Muscle layer of colon (tissue), 2 donors: Measurements from ENCODE around the gene MMS19.
A peak's percentile ranks its signal among the peaks of the same experiment; 100 is the strongest.
"Not testable (repeated sequence)": the region's sequence is repeated elsewhere in the genome, so short reads cannot be mapped to it uniquely, and the experiment has no call there.

Experiments used
- H3K27ac ChIP-seq: one replicate; pipeline ENCODE4 v1.7.0; 2013; ENCODE audit warnings: low read depth, mild to moderate bottlenecking, low read length, moderate library complexity
- H3K27me3 ChIP-seq, 2 donors: one replicate each; pipeline ENCODE4 v1.7.0; 2013; ENCODE audit warnings: low read length in 2 of 2, mild to moderate bottlenecking in 2 of 2; ENCODE audit not compliant: insufficient read depth in 2 of 2, control insufficient read depth in 1 of 2
- H3K36me3 ChIP-seq: one replicate; pipeline ENCODE4 v1.7.0; 2013; ENCODE audit warnings: mild to moderate bottlenecking, low read length; ENCODE audit not compliant: insufficient read depth
- H3K4me1 ChIP-seq: one replicate; pipeline ENCODE4 v1.7.0; 2013; ENCODE audit warnings: mild to moderate bottlenecking, low read length; ENCODE audit not compliant: insufficient read depth
- H3K4me3 ChIP-seq, 2 donors: one replicate each; pipeline ENCODE4 v1.7.0; 2013; ENCODE audit warnings: low read length in 2 of 2, low read depth in 1 of 2, mild to moderate bottlenecking in 1 of 2, moderate library complexity in 1 of 2
- H3K9ac ChIP-seq: one replicate; pipeline ENCODE4 v1.7.0; 2013; ENCODE audit warnings: low read length
- H3K9me3 ChIP-seq: one replicate; pipeline ENCODE4 v1.7.0; 2013; ENCODE audit warnings: mild to moderate bottlenecking, low read length
- donor health status: abdominal sarcoma.
- donor health status: Adenocarcinoma of cecum.

Gene MMS19

GRCh38 chr10:97428572-97428981 lies 69.6 kb downstream of the MMS19 start:
- Histone ChIP-seq H3K4me3 (no peak overlapping the region), H3K9ac (no peak overlapping the region), H3K9me3 (no peaks in the 10 kb centered on the region), H3K27me3 (no peaks in the 10 kb centered on the region), H3K36me3 (peaks cover 20% of the 10 kb centered on the region), H3K4me1 (peaks cover 21% of the 10 kb centered on the region), H3K27ac (no peak overlapping the region)

DNA sequence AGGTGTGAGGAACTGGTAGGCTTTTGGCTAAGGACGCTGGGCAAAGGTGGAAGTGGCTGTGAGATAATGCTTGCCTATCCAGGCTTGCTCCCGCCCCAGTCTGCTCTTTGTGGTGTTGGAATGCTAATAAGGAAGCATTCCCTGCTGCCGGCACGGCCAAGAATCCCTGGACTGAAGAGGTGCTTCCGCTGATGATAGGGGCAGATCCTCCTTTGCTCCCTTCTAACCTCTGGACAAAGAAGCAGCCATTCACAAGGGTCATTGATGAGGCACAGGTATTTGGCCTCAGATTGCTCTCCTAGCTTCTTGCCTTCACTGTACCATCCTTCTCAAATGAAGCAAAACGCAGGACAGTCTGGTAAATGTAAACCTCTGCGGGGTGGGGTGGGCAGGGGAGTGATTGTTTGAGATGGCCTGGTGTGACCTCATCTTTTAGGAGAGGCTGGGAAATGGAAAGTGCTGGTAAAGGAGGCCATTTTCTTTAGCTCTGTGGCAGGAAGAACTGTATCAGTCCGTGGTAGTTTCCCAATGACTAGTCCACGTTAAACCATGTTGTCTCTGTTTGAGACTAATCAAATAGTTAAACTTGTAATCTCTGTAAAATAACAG lies 70.5 kb downstream of the MMS19 start:
- H3K4me1 ChIP-seq, result peaks cover 21% of the 10 kb centered on the region
- no peaks in the 10 kb centered on the region for H3K27me3 ChIP-seq
- peak overlapping the region; percentile 87 for H3K27ac ChIP-seq
- peak overlapping the region; percentile 87 to 88 for H3K4me3 ChIP-seq
- H3K9ac ChIP-seq, result peak overlapping the region; percentile 33
- H3K9me3 ChIP-seq, result no peaks in the 10 kb centered on the region
- peaks cover 17% of the 10 kb centered on the region for H3K36me3 ChIP-seq

DNA sequence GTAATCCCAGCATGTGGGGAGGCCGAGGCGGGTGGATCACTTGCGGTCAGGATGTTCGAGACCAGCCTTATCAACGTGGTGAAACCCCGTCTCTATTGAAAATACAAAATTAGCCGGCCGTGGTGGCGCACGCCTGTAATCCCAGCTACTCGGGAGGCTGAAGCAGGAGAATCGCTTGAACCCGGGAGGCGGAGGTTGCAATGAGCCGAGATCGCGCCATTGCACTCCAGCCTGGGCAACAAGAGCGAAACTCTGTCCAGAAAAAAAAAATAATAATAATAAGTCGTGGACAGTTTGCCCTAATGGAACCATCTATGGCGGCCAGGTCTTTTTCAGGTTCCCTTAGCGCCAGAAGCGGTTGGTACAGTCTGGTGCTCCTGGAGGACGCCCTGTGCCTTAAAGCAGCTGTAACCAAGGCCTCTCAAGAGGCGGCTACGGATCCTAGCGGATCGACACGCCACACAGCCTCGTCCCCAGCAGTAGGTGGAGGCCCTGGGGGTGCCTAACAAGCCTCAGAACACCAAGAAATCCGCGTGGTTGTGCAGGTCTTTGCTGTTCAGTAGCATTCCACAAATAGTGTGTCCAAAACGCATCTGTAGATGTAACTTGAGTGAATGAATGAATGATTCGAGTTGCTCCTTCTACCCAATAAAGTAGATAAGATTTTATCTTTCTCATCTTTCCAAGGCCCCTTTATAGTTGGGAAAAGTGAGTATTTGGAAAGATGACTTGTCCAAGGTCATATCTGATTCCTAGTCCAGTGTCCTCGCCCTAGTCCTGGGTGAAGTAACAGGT lies 71.2 kb downstream of the MMS19 start:
- Histone ChIP-seq H3K36me3 (peaks cover 13% of the 10 kb centered on the region), H3K4me3 (peak overlapping the region; percentile 87 to 88), H3K9me3 (no peaks in the 10 kb centered on the region), H3K9ac (peak overlapping the region; percentile 33), H3K27ac (peak overlapping the region; percentile 87), H3K27me3 (no peaks in the 10 kb centered on the region), H3K4me1 (peaks cover 21% of the 10 kb centered on the region)

- H3K27ac ChIP-seq, result peak within 1 kb of the TSS; percentile 87
- peak within 1 kb of the TSS; percentile 87 to 88 for H3K4me3 ChIP-seq
- peak within 1 kb of the TSS; percentile 68 for H3K9ac ChIP-seq
- H3K9me3 ChIP-seq, result no peaks in the 10 kb centered on the region
- peaks cover 21% of the 10 kb centered on the region for H3K4me1 ChIP-seq
- H3K27me3 ChIP-seq, result no peaks in the 10 kb centered on the region
- peaks cover 7% of the 10 kb centered on the region for H3K36me3 ChIP-seq
These were observed 72.1 kb downstream of the MMS19 start, which contains the start of gene PGAM1 for GRCh38 chr10:97425964-97426775. TSS of gene PGAM1 (plus strand) at chr10:97426191. CDS start at chr10:97426308, 117 bp downstream.

DNA sequence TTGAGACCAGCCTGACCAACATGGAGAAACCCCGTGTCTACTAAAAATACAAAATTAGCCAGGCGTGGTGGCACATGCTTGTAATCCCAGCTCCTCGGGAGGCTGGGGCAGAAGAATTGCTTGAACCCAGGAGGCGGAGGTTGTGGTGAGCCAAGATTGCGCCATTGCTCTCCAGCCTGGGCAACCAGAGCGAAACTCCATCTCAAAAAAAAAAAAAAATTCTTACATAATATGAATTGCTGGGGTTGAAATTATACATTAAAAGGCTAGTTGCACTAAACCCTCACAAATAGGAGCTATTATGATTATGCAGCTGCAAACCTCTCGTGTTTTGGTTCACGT lies 74.5 kb downstream of the MMS19 start:
- not testable (repeated sequence) for H3K4me3 ChIP-seq, H3K27ac ChIP-seq, H3K9ac ChIP-seq, H3K36me3 ChIP-seq, H3K27me3 ChIP-seq, H3K9me3 ChIP-seq
- H3K4me1 ChIP-seq, result peaks cover 25% of the 10 kb centered on the region

DNA sequence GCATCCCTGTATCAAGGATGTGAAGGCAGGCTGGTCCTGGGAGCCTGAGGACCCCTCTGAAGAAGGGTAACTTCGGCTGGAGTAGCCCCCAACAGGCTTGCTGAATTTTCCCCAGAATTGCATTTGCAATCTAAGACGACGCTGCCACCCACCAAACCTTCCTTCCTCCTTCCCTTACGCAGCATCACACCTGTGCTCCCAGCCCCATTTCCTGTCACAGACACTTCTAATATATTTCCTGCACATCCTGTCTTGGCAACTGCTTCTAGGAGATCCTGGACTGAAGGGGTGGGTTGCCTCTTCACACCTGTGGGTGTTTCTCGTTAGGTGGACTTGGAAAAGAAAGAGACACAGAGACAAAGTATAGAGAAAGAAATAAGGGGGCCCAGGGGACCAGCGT lies 81.7 kb downstream of the MMS19 start:
- no peaks in the 10 kb centered on the region for H3K36me3 ChIP-seq
- no peak overlapping the region for H3K9ac ChIP-seq
- H3K4me1 ChIP-seq, result peaks cover 4% of the 10 kb centered on the region
- H3K27ac ChIP-seq, result no peak overlapping the region
- no peaks in the 10 kb centered on the region for H3K9me3 ChIP-seq
- no peak overlapping the region for H3K4me3 ChIP-seq
- no peaks in the 10 kb centered on the region for H3K27me3 ChIP-seq

- Histone ChIP-seq H3K36me3 (no peaks in the 10 kb centered on the region), H3K9me3 (no peaks in the 10 kb centered on the region), H3K27ac (no peak overlapping the region), H3K4me1 (no peaks in the 10 kb centered on the region), H3K27me3 (no peaks in the 10 kb centered on the region), H3K9ac (no peak overlapping the region), H3K4me3 (no peak overlapping the region)
These were observed 85.3 kb downstream of the MMS19 start for GRCh38 chr10:97412891-97413304.

- no peak overlapping the region for H3K9ac ChIP-seq
- H3K4me1 ChIP-seq, result peaks cover 7% of the 10 kb centered on the region
- H3K9me3 ChIP-seq, result no peaks in the 10 kb centered on the region
- H3K27me3 ChIP-seq, result no peaks in the 10 kb centered on the region
- no peak overlapping the region for H3K4me3 ChIP-seq
- H3K27ac ChIP-seq, result no peak overlapping the region
- no peaks in the 10 kb centered on the region for H3K36me3 ChIP-seq
These were observed 86.8 kb downstream of the MMS19 start for GRCh38 chr10:97411406-97411805.

DNA sequence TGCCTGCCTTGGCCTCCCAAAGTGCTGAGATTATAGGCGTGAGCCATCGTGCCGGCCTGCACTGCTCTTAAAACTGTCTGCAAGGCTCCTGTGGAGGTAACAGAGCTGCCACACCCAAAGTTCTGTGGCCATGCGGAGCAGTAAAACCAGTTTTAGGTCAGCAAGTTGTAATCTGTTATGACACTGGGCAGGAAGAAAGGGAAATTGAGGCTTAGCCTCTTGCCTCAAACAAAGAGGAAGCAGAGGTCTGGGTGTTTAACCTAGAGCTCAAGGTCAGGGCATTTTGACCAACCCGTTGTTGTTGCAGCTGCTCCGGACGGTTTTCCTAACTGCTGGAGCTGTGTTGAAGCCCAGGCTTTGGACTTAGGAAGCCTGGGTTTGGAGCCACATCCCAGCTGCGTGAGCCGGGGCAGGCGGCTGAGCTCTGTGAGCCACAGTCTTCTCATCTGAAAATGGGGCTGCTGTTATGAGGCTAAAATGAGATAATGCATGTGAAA lies 89.7 kb downstream of the MMS19 start:
- Histone ChIP-seq H3K27me3 (no peaks in the 10 kb centered on the region), H3K4me3 (no peak overlapping the region), H3K4me1 (peaks cover 7% of the 10 kb centered on the region), H3K27ac (no peak overlapping the region), H3K36me3 (no peaks in the 10 kb centered on the region), H3K9ac (no peak overlapping the region), H3K9me3 (no peaks in the 10 kb centered on the region)
